K562 (cell line): ENCODE measurements around the gene AIFM3. TPM values are rescaled to one million over a fixed set of nuclear protein-coding genes. Genes with fewer than 3 reads are reported as not detected.

ENCODE experiments used
- DMBX1 ChIP-seq: fragments of 250-450 bp; sonication (Bioruptor Pico); IDR thresholded peaks from 2 replicates; pipeline ENCODE4 v1.8.0; 2022; ENCODE audit warnings: inconsistent platforms, mild to moderate bottlenecking, moderate library complexity, borderline replicate concordance
- HNRNPK ChIP-seq: fragments of 200-400 bp; formaldehyde crosslinking; IDR thresholded peaks from one replicate; pipeline ENCODE4 v1.6.1; 2018; ENCODE audit warnings: mild to moderate bottlenecking, low read depth, low read length; ENCODE audit not compliant: poor library complexity, severe bottlenecking
- MYC ChIP-seq, 2 experiments: fragments of 250-450 bp in 1 of 2; sonication (Bioruptor Pico) in 1 of 2; IDR thresholded peaks; 2 replicates each; pipeline versions ENCODE4 v1.5.1 to v1.6.1; 2012 to 2021; ENCODE audit warnings: low read depth in 2 of 2, borderline replicate concordance in 1 of 2, improper control_type of control experiment in 1 of 2, low read length in 1 of 2, mild to moderate bottlenecking in 1 of 2, moderate library complexity in 1 of 2
- NEUROD1 ChIP-seq: fragments of 150-350 bp; IDR thresholded peaks from 2 replicates; pipeline ENCODE4 v1.6.1; 2014; ENCODE audit warnings: borderline replicate concordance, low read length, low read depth; ENCODE audit not compliant: partially characterized antibody
- SMARCA4 ChIP-seq: fragments of 450-650 bp; IDR thresholded peaks from 2 replicates; pipeline ENCODE4 v1.6.1; 2016
- SRF ChIP-seq, 2 experiments: fragments of 250-450, 450-650 bp in 1 of 2; sonication (Bioruptor Pico) in 1 of 2; sonication (generic) in 1 of 2; formaldehyde crosslinking; IDR thresholded peaks; 2 replicates each; pipeline versions ENCODE4 v1.5.0 to v1.5.1; 2020 to 2022; ENCODE audit warnings: mild to moderate bottlenecking in 1 of 2, missing genetic modification reagents in 1 of 2
- TCF7L2 ChIP-seq: fragments of 150-350 bp; IDR thresholded peaks from 2 replicates; pipeline ENCODE4 v1.6.1; 2016; ENCODE audit warnings: low read depth, mild to moderate bottlenecking, low read length, moderate library complexity
- polyA plus RNA-seq, 8 experiments: library from polyadenylated mRNA; depleted of rRNA in 4 of 8; stranded (reverse) in 5 of 8; unstranded in 3 of 8; fragments of >200 nt; fragmentation: Nextera tagmentation in 2 of 8; fragmentation: Illumina TruSeq in 1 of 8; extraction: Ambion mirVana in 2 of 8; extraction: Trizol in 1 of 8; gene quantifications; 2 replicates each; pipeline versions ENCODE4 v1.2.1 to v1.2.3, GENCODE V29; 2011 to 2014; ENCODE audit warnings: inconsistent platforms in 1 of 8, missing spikeins in 1 of 8
- total RNA-seq, 7 experiments: library from RNA; depleted of rRNA in 6 of 7; stranded (reverse); fragments of >200 nt in 6 of 7; fragmentation: Illumina TruSeq in 2 of 7; extraction: Trizol in 2 of 7; gene quantifications; 2 replicates each; pipeline versions ENCODE4 v1.2.1 to v1.2.3, GENCODE V29; 2011 to 2021; ENCODE audit warnings: low replicate concordance in 1 of 7
- TF ChIP-seq, protein P1 (sequence below): sonication (generic); formaldehyde crosslinking; IDR thresholded peaks from 2 replicates; pipeline ENCODE4 v1.8.1; 2023; ENCODE audit warnings: mild to moderate bottlenecking, missing genetic modification reagents

The AIFM3 gene
- total and polyA plus RNA-seq, 9 of the 15 experiments (the other 6 are each of a cell fraction or from before 2014, with no cell fraction given) = 0.03 to 0.20 (median 0.07) TPM; not detected in 1

DNA sequence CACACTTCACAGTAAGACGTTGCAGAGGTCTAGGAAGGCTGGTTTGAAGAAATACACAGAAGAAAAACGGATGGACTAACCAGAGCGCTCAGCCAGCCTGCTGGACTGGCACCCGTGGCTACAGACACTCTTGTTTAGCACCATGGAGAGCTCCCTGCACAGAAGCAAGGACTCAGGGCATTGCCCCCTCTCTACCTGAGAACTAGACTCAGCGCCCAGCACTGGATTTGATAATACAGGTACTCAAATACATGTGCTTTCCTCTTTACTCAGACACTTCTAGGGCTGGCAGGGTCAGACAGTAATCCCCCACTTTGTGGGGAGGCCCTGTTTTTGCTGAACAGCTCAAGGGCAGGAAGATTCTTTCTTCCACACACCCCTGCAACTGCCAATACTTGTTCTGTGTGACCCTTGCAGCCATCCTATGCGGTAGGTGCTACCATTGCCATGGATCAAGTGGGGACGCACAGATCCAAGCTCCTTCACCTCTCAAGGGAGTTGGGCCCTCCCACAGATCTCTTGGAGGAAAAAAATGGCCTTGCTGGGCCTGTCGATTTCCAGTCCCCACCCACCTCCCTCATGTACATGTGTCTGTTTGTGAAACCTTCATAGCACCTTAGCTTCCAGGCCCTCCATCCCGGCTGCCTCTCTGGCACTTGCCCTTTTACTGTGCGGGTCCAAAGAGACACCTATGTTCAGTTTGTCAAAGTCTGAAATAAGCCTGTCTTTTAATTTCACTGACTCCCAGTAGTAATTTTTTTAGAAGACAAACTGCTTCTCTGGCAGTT, 42.8 kb downstream of the AIFM3 start (continued):
- TF ChIP-seq TCF7L2 (0 out of 2 replicates have a peak, but pooled peaks have one; percentile 37), DMBX1 (CRISPR knock-in tag) (peak; percentile 77), SRF (CRISPR knock-in tag; IDR thresholded peaks at IDR 0.05) (peak in 1 of 2 experiments; percentile 59; a peak in 1 of 4 replicates), HNRNPK (no peak), MYC (IDR thresholded peaks at IDR 0.05; ENCODE audit: low read depth, low read length) (peak; percentile 47; the same call in 1 of the 2 replicates), MYC (CRISPR knock-in tag; IDR thresholded peaks at IDR 0.05; ENCODE audit: borderline replicate concordance, low read depth) (0 out of 2 replicates have a peak, but pooled peaks have one; percentile 42), NEUROD1 (peak; percentile 26), SMARCA4 (no peak)
- TF ChIP-seq, protein P1, sequence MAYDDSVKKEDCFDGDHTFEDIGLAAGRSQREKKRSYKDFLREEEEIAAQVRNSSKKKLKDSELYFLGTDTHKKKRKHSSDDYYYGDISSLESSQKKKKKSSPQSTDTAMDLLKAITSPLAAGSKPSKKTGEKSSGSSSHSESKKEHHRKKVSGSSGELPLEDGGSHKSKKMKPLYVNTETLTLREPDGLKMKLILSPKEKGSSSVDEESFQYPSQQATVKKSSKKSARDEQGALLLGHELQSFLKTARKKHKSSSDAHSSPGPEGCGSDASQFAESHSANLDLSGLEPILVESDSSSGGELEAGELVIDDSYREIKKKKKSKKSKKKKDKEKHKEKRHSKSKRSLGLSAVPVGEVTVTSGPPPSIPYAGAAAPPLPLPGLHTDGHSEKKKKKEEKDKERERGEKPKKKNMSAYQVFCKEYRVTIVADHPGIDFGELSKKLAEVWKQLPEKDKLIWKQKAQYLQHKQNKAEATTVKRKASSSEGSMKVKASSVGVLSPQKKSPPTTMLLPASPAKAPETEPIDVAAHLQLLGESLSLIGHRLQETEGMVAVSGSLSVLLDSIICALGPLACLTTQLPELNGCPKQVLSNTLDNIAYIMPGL (CRISPR knock-in tag) = peak; percentile 95; the same call in 1 of the 2 replicates
- TF ChIP-seq, all 486 proteins: peak for 32
